Endothelial cell of umbilical vein (primary cell): ENCODE results near the gene FMNL2. TPM values are rescaled to one million over a fixed set of nuclear protein-coding genes. Genes with fewer than 3 reads are reported as not detected.

ENCODE experiments used
- BruUV-seq: library from RNA; stranded (reverse); fragments of 400-500 nt; replicated peaks from 2 replicates; lab custom pipeline; 2021; lab: Mats Ljungman, UMichigan
- CTCF ChIA-PET: fragments of 300-600, 350-600 bp; sonication (Branson Sonifier 250); formaldehyde crosslinking; loops from one replicate; lab custom pipeline; 2021; ENCODE audit warnings: antibody characterized with exemption, inconsistent platforms; lab: Charles Lee
- POLR2A ChIA-PET: fragments of 300-600, 350-600 bp; sonication (Branson Sonifier 250); formaldehyde crosslinking; loops from one replicate; lab custom pipeline; 2021; ENCODE audit warnings: antibody characterized with exemption, inconsistent platforms; lab: Charles Lee
- DNase-seq: peaks from one replicate; pipeline ENCODE4 v3.0.0-alpha.2; 2011; ENCODE audit warnings: low read depth, low spot score
- FAIRE-seq: peaks from 2 replicates; lab custom pipeline; 2011; peaks lifted over from hg19 to GRCh38; lab: Jason Lieb, UNC
- H2AFZ ChIP-seq: 2 replicates; pipeline ENCODE4 v1.6.0; 2012; ENCODE audit warnings: low read depth, low read length, control low read depth, inconsistent platforms
- H3K27ac ChIP-seq: 2 replicates; pipeline ENCODE4 v1.5.1; 2011; ENCODE audit warnings: low read depth, mild to moderate bottlenecking, control low read depth, low read length, moderate library complexity; ENCODE audit not compliant: insufficient read depth
- H3K27me3 ChIP-seq, 2 experiments: 2 replicates each; pipeline versions ENCODE4 v1.6.0 to v1.6.1; 2011; ENCODE audit warnings: low read length in 2 of 2, mixed read lengths in 1 of 2; ENCODE audit not compliant: control insufficient read depth in 2 of 2, insufficient read depth in 2 of 2
- H3K36me3 ChIP-seq, 2 experiments: 2 replicates in 1 of 2; 3 replicates in 1 of 2; pipeline ENCODE4 v1.5.1; 2011; ENCODE audit warnings: low read length in 2 of 2, mild to moderate bottlenecking in 1 of 2, moderate library complexity in 1 of 2; ENCODE audit not compliant: control insufficient read depth in 2 of 2, insufficient read depth in 2 of 2; ENCODE audit errors: extremely low read depth in 1 of 2
- H3K4me1 ChIP-seq: 3 replicates; pipeline ENCODE4 v1.5.1; 2011; ENCODE audit warnings: mild to moderate bottlenecking, low read length; ENCODE audit not compliant: control insufficient read depth, insufficient read depth; ENCODE audit errors: extremely low read depth
- H3K4me2 ChIP-seq: 2 replicates; pipeline ENCODE4 v1.6.1; 2011; ENCODE audit warnings: low read length, control low read depth, mixed read lengths; ENCODE audit not compliant: insufficient read depth
- H3K4me3 ChIP-seq, 3 experiments: fragments of 200-600 bp in 1 of 3; sonication (generic), shearing (Covaris generic) in 1 of 3; replicated peaks in 1 of 3; 2 replicates each; pipeline ENCODE4 v1.5.1; 2011 to 2016; ENCODE audit warnings: control low read depth in 3 of 3, low read length in 3 of 3, mild to moderate bottlenecking in 2 of 3, inconsistent platforms in 1 of 3, low read depth in 1 of 3, moderate library complexity in 1 of 3; ENCODE audit not compliant: insufficient read depth in 1 of 3
- H3K79me2 ChIP-seq: 2 replicates; pipeline ENCODE4 v1.6.0; 2012; ENCODE audit warnings: low read length, inconsistent platforms; ENCODE audit not compliant: control insufficient read depth, insufficient read depth
- H3K9ac ChIP-seq: replicated peaks from 2 replicates; pipeline ENCODE3; 2011; ENCODE audit warnings: low read length, control low read depth; ENCODE audit not compliant: insufficient read depth; ENCODE audit errors: extremely low read depth
- H3K9me1 ChIP-seq: replicated peaks from 3 replicates; pipeline ENCODE4 v1.6.0; 2011; ENCODE audit warnings: mild to moderate bottlenecking, low read length; ENCODE audit not compliant: control insufficient read depth, insufficient read depth; ENCODE audit errors: extremely low read depth
- H3K9me3 ChIP-seq: replicated peaks from 2 replicates; pipeline ENCODE4 v1.5.1; 2012; ENCODE audit warnings: low read length, inconsistent platforms; ENCODE audit not compliant: control insufficient read depth, insufficient read depth
- H4K20me1 ChIP-seq: replicated peaks from 2 replicates; pipeline ENCODE3; 2011; ENCODE audit warnings: mild to moderate bottlenecking, low read length; ENCODE audit not compliant: control insufficient read depth, insufficient read depth; ENCODE audit errors: extremely low read depth
- EZH2 ChIP-seq: IDR thresholded peaks from 2 replicates; pipeline ENCODE4 v1.6.1; 2012; ENCODE audit warnings: borderline replicate concordance, low read depth, mild to moderate bottlenecking, moderate library complexity, low read length, inconsistent platforms; ENCODE audit not compliant: severe bottlenecking
- FOS ChIP-seq: IDR thresholded peaks from 2 replicates; pipeline ENCODE4 v1.6.1; 2011; ENCODE audit warnings: mild to moderate bottlenecking, low read length, moderate library complexity, borderline replicate concordance; ENCODE audit not compliant: insufficient read depth
- GATA2 ChIP-seq: IDR thresholded peaks from 2 replicates; pipeline ENCODE4 v1.7.0; 2011; ENCODE audit warnings: low read depth, mild to moderate bottlenecking, moderate library complexity, mixed read lengths, low read length; ENCODE audit not compliant: insufficient read length, insufficient read depth
- JUN ChIP-seq: IDR thresholded peaks from 2 replicates; pipeline ENCODE4 v1.6.1; 2011; ENCODE audit warnings: borderline replicate concordance, low read depth; ENCODE audit not compliant: insufficient read length, insufficient read depth
- MYC ChIP-seq: IDR thresholded peaks from one replicate; pipeline ENCODE4 v1.6.1; 2011; ENCODE audit warnings: mild to moderate bottlenecking, low read depth, low read length
- POLR2A ChIP-seq: IDR thresholded peaks from 2 replicates; pipeline ENCODE4 v1.6.1; 2012; ENCODE audit warnings: low read depth, mild to moderate bottlenecking, control low read depth, low read length
- POLR2AphosphoS5 ChIP-seq: IDR thresholded peaks from 2 replicates; pipeline ENCODE4 v1.6.1; 2012; ENCODE audit warnings: low read depth, mild to moderate bottlenecking, control low read depth, low read length, moderate library complexity; ENCODE audit not compliant: insufficient read depth
- dilution Hi-C: fragments of 300-500 bp; cut with MboI; formaldehyde crosslinking; loops from one replicate; pipeline ENCODE4 v1.15.0; 2019; ENCODE audit warnings: low sequenced_read_pairs; ENCODE audit not compliant: extremely low pct_ligation_motif_present
- intact Hi-C: fragments of 100-400 bp; cut with micrococcal nuclease; formaldehyde crosslinking; loops from one replicate; pipeline ENCODE4 v1.10.0; 2022
- polyA plus RNA-seq, 4 experiments: library from polyadenylated mRNA; depleted of rRNA in 3 of 4; stranded (reverse) in 3 of 4; unstranded in 1 of 4; fragments of >200 nt; gene quantifications; 2 replicates each; pipeline versions ENCODE4 v1.2.1 to v1.2.3, GENCODE V29; 2011 to 2012; ENCODE audit warnings: missing spikeins in 1 of 4
- total RNA-seq: library from RNA; stranded (reverse); gene quantifications from 2 replicates; pipeline ENCODE4 v1.2.3, GENCODE V29; 2021
- TF ChIP-seq, protein P1 (sequence below): IDR thresholded peaks from 2 replicates; pipeline ENCODE4 v1.6.1; 2011; ENCODE audit not compliant: insufficient read depth, insufficient read length
- TF ChIP-seq, protein P2 (sequence below), 2 donors: IDR thresholded peaks; 1 replicate in 1 of 2; 2 replicates in 1 of 2; pipeline ENCODE4 v1.5.1; 2011; ENCODE audit warnings: low read length in 2 of 2, mild to moderate bottlenecking in 2 of 2, moderate library complexity in 2 of 2, control low read depth in 1 of 2, inconsistent platforms in 1 of 2, low read depth in 1 of 2; ENCODE audit not compliant: insufficient read depth in 1 of 2; ENCODE audit errors: extremely low read depth in 1 of 2

The FMNL2 gene
- total and polyA plus RNA-seq, 2 donors (not counting 3 experiments of a cell fraction or from before 2014, with no cell fraction given): 8.3 to 28.0 TPM

DNA sequence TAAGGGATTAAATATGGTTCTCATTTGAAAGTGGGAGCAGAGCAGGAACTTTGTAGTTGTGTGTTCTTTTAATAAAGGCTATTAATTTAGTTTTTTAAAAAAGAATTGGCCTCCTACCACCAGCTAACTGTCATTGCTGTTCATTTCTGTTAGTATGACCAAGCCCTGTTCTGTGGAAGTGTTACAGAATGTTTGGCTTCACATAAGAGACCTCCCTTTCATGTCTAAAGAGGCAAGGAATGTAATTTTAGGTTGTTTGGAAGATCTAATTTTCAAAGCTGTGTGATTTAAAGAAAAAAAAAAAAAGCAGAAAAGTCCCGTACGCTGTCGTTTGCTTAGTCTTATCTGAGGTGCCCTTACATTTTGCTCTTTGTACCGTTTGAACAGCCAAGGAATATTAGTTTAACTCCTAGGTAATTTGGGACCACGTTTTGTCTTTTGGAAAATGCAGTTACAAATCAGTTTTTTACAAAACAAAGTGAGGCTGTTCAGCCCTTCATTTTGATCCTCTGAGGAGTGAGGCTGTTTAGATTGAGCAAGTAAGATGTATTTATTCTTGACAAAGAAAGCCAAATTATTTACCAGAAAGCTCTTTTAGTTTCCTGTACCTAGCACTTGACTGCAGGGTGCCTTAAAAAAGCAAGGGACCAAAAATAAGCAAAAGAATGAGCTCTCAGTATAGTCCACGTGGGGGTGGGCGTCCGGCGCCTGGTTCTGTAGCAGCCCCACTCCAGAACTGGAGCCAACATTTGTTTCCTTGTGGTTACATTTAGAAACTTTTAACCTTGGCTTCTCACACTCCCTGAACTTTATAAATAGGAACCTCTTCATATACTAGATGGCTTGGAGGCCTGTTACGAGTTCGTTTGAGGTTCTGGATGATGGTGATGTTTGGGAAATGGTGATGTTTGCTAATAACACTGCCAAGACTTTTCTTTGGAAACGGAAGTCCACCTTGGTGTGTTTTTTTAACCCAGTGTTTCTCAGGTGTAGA lies 136.2 kb downstream of the FMNL2 start:
- Histone ChIP-seq H4K20me1 (peaks cover 2% of the 10 kb centered on the region), H3K79me2 (peaks cover 34% of the 10 kb centered on the region), H3K9me3 (no peaks in the 10 kb centered on the region), H2AFZ (no peak overlapping the region), H3K36me3 (no peaks in the 10 kb centered on the region), H3K27me3 (no peaks in the 10 kb centered on the region), H3K4me1 (peaks cover 13% of the 10 kb centered on the region), H3K9ac (no peak overlapping the region), H3K4me3 (no peak overlapping the region), H3K9me1 (no peaks in the 10 kb centered on the region), H3K27ac (no peak overlapping the region), H3K4me2 (no peak overlapping the region)
- no TSS peak for BruUV-seq
- CTCF ChIA-PET: interaction anchor here (1.1 to 1.8 kb wide), 5 partner anchors 12 to 295 kb away, joined by 3 to 5 read pairs (median 4); no protein-coding TSS in a partner anchor
- intact Hi-C loops: no loop called here
- TF ChIP-seq, protein P1, sequence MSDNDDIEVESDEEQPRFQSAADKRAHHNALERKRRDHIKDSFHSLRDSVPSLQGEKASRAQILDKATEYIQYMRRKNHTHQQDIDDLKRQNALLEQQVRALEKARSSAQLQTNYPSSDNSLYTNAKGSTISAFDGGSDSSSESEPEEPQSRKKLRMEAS: no peak
- TF ChIP-seq POLR2A (no peak), FOS (no peak), JUN (no peak), POLR2AphosphoS5 (no peak), EZH2 (no peak), GATA2 (no peak), MYC (no peak)
- TF ChIP-seq, protein P2, sequence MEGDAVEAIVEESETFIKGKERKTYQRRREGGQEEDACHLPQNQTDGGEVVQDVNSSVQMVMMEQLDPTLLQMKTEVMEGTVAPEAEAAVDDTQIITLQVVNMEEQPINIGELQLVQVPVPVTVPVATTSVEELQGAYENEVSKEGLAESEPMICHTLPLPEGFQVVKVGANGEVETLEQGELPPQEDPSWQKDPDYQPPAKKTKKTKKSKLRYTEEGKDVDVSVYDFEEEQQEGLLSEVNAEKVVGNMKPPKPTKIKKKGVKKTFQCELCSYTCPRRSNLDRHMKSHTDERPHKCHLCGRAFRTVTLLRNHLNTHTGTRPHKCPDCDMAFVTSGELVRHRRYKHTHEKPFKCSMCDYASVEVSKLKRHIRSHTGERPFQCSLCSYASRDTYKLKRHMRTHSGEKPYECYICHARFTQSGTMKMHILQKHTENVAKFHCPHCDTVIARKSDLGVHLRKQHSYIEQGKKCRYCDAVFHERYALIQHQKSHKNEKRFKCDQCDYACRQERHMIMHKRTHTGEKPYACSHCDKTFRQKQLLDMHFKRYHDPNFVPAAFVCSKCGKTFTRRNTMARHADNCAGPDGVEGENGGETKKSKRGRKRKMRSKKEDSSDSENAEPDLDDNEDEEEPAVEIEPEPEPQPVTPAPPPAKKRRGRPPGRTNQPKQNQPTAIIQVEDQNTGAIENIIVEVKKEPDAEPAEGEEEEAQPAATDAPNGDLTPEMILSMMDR (IDR thresholded peaks at IDR 0.05; ENCODE audit: extremely low read depth in 1 of 2, insufficient read depth in 1 of 2, low read depth in 1 of 2, low read length in 2 of 2): no peak
- POLR2A ChIA-PET: interaction anchor here (0.7 kb wide), 1 partner anchor 23 kb away, joined by 5 read pairs; no protein-coding TSS in a partner anchor
- no peak for DNase-seq
- FAIRE-seq: no peak
- dilution Hi-C loops: no loop called here
